ENCODE measurements around the gene RPH3AL.

DNA sequence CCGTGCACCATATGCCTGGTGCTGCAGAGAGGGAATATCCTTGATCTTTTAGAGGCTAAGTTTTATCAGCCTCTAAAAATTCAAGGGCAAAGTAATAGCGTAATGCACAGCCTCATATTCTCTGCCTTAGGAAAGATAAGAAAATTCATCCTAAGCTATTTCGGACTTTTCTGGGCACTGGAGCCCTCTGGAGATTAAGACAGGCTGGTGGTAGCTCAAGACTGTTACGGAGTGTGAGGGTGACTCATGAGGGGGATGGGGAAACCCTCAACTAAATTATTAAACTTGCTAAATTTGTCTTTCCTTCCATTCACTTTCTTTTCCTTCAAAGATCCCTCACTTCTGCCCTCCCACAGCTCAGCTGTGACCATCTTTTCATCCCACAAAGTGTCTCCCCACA is 73.3 kb downstream of the RPH3AL start:
- no peak for TF ChIP-seq EZH2 (IDR thresholded peaks at IDR 0.05; ENCODE audit: low read length, unreplicated experiment)
- TF ChIP-seq, protein P1, sequence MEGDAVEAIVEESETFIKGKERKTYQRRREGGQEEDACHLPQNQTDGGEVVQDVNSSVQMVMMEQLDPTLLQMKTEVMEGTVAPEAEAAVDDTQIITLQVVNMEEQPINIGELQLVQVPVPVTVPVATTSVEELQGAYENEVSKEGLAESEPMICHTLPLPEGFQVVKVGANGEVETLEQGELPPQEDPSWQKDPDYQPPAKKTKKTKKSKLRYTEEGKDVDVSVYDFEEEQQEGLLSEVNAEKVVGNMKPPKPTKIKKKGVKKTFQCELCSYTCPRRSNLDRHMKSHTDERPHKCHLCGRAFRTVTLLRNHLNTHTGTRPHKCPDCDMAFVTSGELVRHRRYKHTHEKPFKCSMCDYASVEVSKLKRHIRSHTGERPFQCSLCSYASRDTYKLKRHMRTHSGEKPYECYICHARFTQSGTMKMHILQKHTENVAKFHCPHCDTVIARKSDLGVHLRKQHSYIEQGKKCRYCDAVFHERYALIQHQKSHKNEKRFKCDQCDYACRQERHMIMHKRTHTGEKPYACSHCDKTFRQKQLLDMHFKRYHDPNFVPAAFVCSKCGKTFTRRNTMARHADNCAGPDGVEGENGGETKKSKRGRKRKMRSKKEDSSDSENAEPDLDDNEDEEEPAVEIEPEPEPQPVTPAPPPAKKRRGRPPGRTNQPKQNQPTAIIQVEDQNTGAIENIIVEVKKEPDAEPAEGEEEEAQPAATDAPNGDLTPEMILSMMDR (conservative IDR thresholded peaks at IDR 0.05; ENCODE audit: low read depth, low read length) = no peak
- TF ChIP-seq EZH2phosphoT487 (IDR thresholded peaks at IDR 0.05; ENCODE audit: borderline replicate concordance, low read length) = no peak

Data from PC-3 (cell line).